ENCODE data around the gene JAK1. TPM values are rescaled to one million over a fixed set of nuclear protein-coding genes. Genes with fewer than 3 reads are reported as not detected.

JAK1 gene
- total RNA-seq (100 to 1,000 TPM; 117 to 142 TPM), polyA plus RNA-seq (ENCODE audit: insufficient read depth, low read depth, low replicate concordance) (100 TPM)
- long read RNA-seq, donor 1, full-length matches to known transcripts: 7 of 19 reads
- long read RNA-seq, donor 1, partial matches to known transcripts: 12 of 19 reads
- long read RNA-seq, donor 1, other reads (novel, unspliced or antisense): 0 of 19 reads
- long read RNA-seq, donor 2, full-length matches to known transcripts: 5 of 5 reads
- long read RNA-seq, donor 2, partial matches to known transcripts: 0 of 5 reads
- long read RNA-seq, donor 2, other reads (novel, unspliced or antisense): 0 of 5 reads

- no peaks in the 10 kb centered on the region for H3K9me3 ChIP-seq
- peak within 1 kb of the TSS; percentile 78 to 99 for H3K4me3 ChIP-seq
- no peaks in the 10 kb centered on the region for H3K27me3 ChIP-seq
- intact Hi-C loops (cut with DNase I; ENCODE audit: low total_unique reads): no loop called here
- no peaks in the 10 kb centered on the region for H3K36me3 ChIP-seq (ENCODE audit: low read depth, missing control alignments)
- TF ChIP-seq POLR2A (IDR thresholded peaks at IDR 0.05): no peak
- TF ChIP-seq CTCF (IDR thresholded peaks at IDR 0.05): peak in 1 of 3 experiments; percentile 10
- H3K4me1 ChIP-seq: no peaks in the 10 kb centered on the region
- WGBS, 2 donors: 0 to 1% methylated on average over 20 to 53 of the region's 100 CpGs
- H3K27ac ChIP-seq: peak within 1 kb of the TSS; percentile 78 to 94
- DNase-seq: peak; percentile 90
Observed at GRCh38 chr1:64966158-64966971, at the start of gene JAK1. Gene JAK1, minus strand, starts transcription at chr1:64966549. Its CDS starts 80,285 bp downstream, at chr1:64886264.

- H3K36me3 ChIP-seq (ENCODE audit: low read depth, missing control alignments): no peaks in the 10 kb centered on the region
- intact Hi-C loops (cut with DNase I; ENCODE audit: low total_unique reads): no loop called here
- H3K27me3 ChIP-seq: no peaks in the 10 kb centered on the region
- no peak overlapping the region for H3K4me3 ChIP-seq
- no peak overlapping the region for H3K27ac ChIP-seq
- DNase-seq: no peak
- no peak for TF ChIP-seq POLR2A (IDR thresholded peaks at IDR 0.05)
- no peak for TF ChIP-seq CTCF (IDR thresholded peaks at IDR 0.05)
- no peaks in the 10 kb centered on the region for H3K4me1 ChIP-seq
- no peaks in the 10 kb centered on the region for H3K9me3 ChIP-seq
Observed at GRCh38 chr1:65014321-65014720, 48.0 kb upstream of the JAK1 start.

GRCh38 chr1:65011983-65012382 is 45.6 kb upstream of the JAK1 start:
- WGBS, 2 donors: 78 to 100% methylated on average over 2 of the region's 2 CpGs
- Histone ChIP-seq H3K27ac (no peak overlapping the region), H3K27me3 (no peaks in the 10 kb centered on the region), H3K9me3 (no peaks in the 10 kb centered on the region), H3K36me3 (ENCODE audit: low read depth, missing control alignments) (no peaks in the 10 kb centered on the region), H3K4me3 (no peak overlapping the region), H3K4me1 (no peaks in the 10 kb centered on the region)
- intact Hi-C loops (cut with DNase I; ENCODE audit: low total_unique reads): no loop called here
- TF ChIP-seq POLR2A (IDR thresholded peaks at IDR 0.05) (no peak), CTCF (IDR thresholded peaks at IDR 0.05) (no peak)
- no peak for DNase-seq

- TF ChIP-seq CTCF (IDR thresholded peaks at IDR 0.05) (no peak), POLR2A (IDR thresholded peaks at IDR 0.05) (no peak)
- Histone ChIP-seq H3K4me3 (no peak overlapping the region), H3K27ac (no peak overlapping the region), H3K36me3 (ENCODE audit: low read depth, missing control alignments) (no peaks in the 10 kb centered on the region), H3K9me3 (no peaks in the 10 kb centered on the region), H3K4me1 (no peaks in the 10 kb centered on the region), H3K27me3 (no peaks in the 10 kb centered on the region)
- 92 to 97% methylated on average over 5 of the region's 5 CpGs for WGBS, 2 donors
- intact Hi-C loops (cut with DNase I; ENCODE audit: low total_unique reads): no loop called here
- DNase-seq: no peak
Observed at GRCh38 chr1:65009724-65010420, 43.5 kb upstream of the JAK1 start.
